HG02798 (cell line): ENCODE data around the gene OR4K15.
"Not testable (repeated sequence)": the region's sequence is repeated elsewhere in the genome, so short reads cannot be mapped to it uniquely, and the experiment has no call there.

ENCODE experiments used
- ATAC-seq: cut with Tn5 transposase; IDR thresholded peaks from one replicate; pipeline ENCODE4 v1.9.1; 2021; ENCODE audit warnings: mild to moderate bottlenecking; ENCODE audit not compliant: unreplicated experiment, poor library complexity

Gene OR4K15, protein sequence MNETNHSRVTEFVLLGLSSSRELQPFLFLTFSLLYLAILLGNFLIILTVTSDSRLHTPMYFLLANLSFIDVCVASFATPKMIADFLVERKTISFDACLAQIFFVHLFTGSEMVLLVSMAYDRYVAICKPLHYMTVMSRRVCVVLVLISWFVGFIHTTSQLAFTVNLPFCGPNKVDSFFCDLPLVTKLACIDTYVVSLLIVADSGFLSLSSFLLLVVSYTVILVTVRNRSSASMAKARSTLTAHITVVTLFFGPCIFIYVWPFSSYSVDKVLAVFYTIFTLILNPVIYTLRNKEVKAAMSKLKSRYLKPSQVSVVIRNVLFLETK

DNA sequence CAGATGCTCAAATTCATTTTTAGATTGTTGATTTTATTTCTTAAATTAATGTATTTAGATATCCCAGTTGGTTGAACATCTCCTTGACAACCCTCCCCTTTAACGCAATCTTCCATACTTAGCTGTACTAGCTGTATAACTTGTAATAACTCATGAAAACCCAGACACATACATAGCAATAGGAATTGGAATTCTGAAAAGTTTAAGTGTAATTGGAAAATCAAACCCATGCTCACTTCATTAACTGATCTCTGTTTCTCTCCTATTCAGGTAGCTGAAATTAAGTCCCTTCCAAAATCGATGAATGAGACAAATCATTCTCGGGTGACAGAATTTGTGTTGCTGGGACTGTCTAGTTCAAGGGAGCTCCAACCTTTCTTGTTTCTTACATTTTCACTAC, at the start of gene OR4K15:
Gene OR4K15, plus strand, starts transcription at position 301 of the 400 bp plus-strand sequence. Its CDS starts 0 bp downstream, at position 301.
- no peak for ATAC-seq

DNA sequence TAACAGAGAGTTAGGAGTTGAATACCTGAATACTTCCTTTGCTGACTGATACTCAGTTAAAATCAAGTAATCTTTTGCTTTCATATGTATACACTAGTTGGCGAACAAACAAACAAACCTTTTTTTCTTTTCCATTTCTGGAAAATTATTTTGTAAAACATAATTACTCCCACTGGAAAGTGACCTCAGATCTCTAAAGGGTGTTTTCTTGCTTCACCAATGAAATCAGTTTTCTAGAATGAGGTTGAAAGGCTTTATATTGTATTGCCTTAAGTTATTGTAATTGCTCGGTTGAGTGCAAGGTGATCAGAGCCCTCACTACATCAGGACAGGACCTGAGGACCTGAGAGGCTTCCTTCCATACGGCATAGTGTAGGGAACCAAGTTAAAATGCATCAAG, 44.8 kb upstream of the OR4K15 start, which contains the start of gene OR4K1:
Gene OR4K1, plus strand, starts transcription at position 301 of the 400 bp plus-strand sequence. CDS start 4,750 bp downstream, outside the sequence.
- no peak for ATAC-seq

DNA sequence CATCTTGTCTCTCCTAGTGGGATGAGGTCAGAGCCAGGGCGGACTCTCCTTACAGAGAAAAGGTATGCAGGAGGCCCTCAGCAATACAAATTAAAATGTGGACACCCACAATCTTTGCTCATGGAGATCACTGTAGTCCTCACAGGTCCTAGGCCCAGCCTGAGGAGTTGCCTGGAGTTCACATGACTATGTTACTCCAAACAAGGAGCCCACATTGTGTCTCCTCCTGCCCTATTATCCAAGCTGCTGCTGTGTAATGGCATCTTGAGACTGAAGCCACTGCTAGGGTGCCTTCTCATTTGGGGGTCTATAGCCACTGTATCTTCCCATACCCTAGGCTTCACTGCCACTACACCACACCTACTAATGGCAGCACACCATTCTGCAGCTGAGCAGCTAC, 33.7 kb upstream of the OR4K15 start:
- ATAC-seq = no peak

DNA sequence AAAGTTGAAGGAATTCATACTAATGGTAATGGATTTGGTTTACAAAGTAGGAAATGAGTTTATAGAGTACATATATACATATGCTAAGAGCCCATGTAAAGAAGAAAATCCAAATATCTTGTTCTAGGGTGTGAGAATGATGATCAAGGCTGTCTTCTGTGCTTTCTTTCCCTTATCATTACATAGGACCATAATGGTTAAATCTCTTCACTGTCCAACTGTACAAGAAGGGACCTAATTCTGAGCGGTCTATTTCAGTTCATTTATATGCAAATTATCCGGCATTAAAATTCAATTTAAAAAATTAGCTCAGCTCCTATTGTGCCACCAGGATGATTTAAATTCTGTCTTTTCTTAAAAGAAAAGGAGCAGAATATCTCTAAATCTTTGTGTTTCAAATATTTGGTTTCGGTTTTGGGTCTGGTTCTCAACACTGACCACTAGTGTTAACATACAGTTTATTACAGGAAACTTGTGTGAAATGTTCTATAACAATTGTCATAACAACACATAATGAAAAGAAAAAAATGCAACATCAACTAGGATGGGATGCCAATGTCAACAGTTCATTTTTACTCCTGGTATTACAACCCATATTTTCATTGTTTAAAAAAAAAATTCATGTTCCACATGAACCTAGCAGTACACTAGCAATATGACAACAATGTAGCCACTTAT, 27.8 kb upstream of the OR4K15 start:
- ATAC-seq = no peak

DNA sequence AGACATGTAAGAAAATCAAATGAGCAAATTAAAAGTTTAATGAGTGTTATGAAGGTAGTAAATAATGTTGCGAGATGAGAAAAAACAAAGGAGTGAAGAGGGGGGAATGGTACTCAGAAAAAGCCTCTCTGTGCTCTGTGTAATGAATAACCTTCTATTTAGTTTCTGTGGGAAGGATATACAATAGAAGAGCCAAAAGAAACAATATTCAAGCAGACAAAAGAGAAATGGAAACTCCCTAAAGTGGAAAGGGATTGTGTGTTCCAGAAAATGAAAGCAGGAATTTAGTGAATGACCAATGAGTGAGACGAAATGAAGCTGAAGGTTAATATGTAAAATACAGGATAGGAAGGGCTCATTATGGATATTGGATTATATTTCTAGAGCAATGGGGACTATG, 26.2 kb upstream of the OR4K15 start:
- ATAC-seq = no peak

DNA sequence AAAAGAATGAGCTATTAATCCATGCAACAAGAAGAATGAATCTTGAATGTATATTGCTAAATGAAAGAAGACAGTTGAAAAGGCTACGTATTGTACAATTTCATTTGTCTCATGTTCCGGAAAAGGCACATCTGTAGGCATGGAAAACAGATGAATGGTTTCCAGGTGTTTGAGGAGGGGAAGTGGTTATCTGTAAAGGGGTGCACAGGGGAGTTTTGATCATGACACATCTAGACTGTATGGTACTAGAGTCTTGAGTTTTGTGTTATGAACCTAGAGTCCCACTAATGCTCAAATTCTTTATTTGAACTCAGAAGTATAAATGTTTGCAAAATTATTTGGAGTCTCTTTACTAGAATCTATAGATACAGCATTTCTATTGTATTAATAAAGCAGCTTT, 5.7 kb upstream of the OR4K15 start:
- ATAC-seq = not testable (repeated sequence)

DNA sequence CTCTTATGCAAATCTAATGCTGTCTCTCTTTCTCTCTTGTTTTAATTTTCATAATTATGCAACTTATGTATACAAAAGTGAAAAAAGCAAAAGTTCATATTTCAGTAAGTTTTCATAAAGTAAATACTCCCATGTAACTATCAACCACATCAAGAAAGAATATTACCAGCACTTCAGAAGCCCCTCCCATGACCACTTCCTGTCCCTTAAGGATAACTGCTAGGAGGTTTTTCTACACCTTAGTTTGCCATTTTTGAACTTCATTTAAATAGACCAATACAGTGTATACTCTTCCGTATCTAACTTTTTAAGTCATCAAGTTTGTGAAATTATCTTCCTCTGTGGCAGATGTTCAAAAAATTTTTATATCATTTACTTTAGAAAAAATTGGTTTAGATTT, 547 bp upstream of the OR4K15 start:
- no peak for ATAC-seq

DNA sequence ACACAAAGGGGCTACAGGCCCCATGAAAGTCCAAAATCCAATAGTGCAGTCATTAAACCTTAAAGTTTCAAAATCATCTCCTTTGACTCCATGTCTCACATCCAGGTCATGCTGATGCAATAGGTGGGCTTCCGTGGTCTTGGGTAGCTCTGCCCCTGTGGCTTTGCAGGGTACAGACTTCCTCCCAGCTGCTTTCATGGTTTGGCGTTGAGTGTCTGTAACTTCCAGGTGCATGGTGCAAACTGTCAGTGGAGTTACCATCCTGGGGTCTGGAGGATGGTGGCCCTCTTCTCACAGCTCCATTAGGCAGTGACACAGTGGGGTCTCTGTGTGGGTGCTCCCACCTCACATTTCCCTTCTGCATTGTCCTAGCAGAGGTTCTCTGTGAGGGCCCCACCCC, 18.0 kb downstream of the OR4K15 start:
- ATAC-seq = no peak

DNA sequence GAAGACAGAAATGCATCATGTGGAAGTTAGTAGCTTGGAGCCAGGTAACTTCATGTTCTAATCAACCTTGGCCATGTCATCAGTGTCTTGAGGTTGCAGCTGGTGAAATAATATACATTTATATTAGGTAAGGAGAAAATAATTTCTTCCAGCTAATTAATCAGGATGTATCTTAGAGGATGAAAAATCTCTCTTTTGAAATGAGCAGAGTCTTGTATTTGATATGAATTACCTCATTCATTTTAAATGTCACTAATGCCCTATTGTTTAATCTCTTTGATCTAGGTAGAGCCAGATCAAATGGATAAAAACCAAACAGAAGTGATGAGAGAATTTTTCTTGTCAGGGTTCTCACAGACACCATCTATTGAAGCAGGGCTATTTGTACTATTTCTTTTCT, 26.5 kb downstream of the OR4K15 start, which contains the start of gene OR4Q2:
Gene OR4Q2, plus strand, starts transcription at position 301 of the 400 bp plus-strand sequence.
- no peak for ATAC-seq

DNA sequence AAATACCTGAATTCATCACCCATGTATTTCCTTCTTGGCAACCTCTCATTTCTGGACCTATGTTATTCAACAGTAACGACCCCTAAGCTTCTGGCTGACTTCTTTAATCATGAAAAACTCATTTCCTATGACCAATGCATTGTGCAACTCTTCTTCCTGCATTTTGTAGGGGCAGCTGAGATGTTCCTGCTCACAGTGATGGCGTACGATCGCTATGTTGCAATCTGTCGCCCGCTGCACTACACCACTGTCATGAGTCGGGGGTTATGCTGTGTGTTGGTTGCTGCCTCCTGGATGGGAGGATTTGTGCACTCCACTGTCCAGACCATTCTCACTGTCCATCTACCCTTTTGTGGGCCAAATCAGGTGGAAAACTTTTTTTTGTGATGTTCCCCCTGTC, 26.9 kb downstream of the OR4K15 start:
- no peak for ATAC-seq

DNA sequence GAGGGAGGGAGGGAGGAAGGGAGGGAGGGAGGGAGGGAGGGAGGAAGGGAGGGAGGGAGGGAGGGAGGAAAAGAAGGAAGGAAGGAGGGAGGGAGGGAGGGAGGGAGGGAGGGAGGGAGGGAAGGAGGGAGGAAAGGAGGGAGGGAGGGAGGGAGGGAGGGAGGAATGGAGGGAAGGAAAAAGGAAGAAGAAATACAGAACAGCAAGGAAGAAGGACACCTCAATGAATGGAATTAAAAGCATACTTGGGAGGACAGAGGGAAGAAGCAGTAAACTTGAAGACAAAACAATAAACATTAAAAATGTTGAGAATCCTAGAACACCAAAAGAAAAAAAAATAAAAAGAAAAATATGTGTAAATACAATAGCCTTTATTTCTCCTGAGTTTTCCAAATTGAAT, 32.8 kb downstream of the OR4K15 start:
- ATAC-seq = no peak

DNA sequence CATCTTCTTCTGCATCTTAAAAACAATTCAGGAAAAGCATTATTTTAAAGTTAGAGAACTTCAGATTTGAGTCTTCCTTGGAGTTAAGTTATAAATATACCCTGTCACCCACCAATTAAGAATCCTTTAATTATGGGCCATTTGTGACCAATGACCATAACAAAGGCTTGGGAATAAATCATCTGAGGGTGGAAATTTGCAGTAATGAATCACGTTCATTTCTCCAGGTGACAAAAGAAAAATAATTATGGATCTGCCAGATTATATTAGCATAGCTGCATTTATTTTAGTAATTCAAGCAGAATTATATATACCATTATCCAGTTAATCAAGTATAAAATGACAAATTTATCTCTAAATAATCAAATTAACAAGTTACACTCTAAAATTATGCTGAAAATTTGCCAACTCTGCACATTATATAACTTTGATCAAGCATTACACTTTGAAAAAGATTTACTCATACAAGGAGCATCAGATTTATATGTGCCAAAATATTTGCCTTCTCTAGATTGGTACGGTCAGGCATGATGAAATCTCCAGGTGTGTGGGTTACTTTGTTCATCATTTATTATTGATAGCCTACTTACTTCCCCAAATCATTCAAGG, 44.0 kb downstream of the OR4K15 start, which contains the start of gene OR4K14:
Gene OR4K14, minus strand, starts transcription at position 51 of the 609 bp plus-strand sequence. CDS start 4,114 bp downstream, outside the sequence.
- ATAC-seq = no peak
